T-helper 9 cell (primary cell): ENCODE measurements around the gene EHF.
"Not testable (repeated sequence)": the region's sequence is repeated elsewhere in the genome, so short reads cannot be mapped to it uniquely, and the experiment has no call there.

Experiments
- DNase-seq: peaks from one replicate; pipeline ENCODE4 v3.0.0-alpha.2; 2020

The EHF gene

GRCh38 chr11:34671117-34671516, 50.2 kb downstream of the EHF start:
- no peak for DNase-seq

- no peak for DNase-seq
These were observed 51.1 kb downstream of the EHF start for GRCh38 chr11:34671946-34672345.

- no peak for DNase-seq
These were observed 53.1 kb downstream of the EHF start for GRCh38 chr11:34674038-34674437.

GRCh38 chr11:34676227-34676626, 55.3 kb downstream of the EHF start:
- no peak for DNase-seq

GRCh38 chr11:34679681-34680080, 58.8 kb downstream of the EHF start:
- no peak for DNase-seq

- no peak for DNase-seq
These were observed 59.3 kb downstream of the EHF start for GRCh38 chr11:34680206-34680605.

GRCh38 chr11:34680918-34681586, 60.2 kb downstream of the EHF start:
- DNase-seq, result no peak

GRCh38 chr11:34682825-34683224, 61.9 kb downstream of the EHF start:
- DNase-seq, result no peak

GRCh38 chr11:34683396-34683795, 62.5 kb downstream of the EHF start:
- DNase-seq, result no peak

- no peak for DNase-seq
These were observed 65.0 kb downstream of the EHF start for GRCh38 chr11:34685864-34686263.

- not testable (repeated sequence) for DNase-seq
These were observed 71.4 kb downstream of the EHF start for GRCh38 chr11:34692299-34692698.

- DNase-seq, result no peak
These were observed 76.0 kb downstream of the EHF start for GRCh38 chr11:34696862-34697261.

GRCh38 chr11:34706709-34707461, 86.0 kb downstream of the EHF start:
- no peak for DNase-seq

GRCh38 chr11:34707462-34707840, 86.6 kb downstream of the EHF start:
- no peak for DNase-seq
